Umbilical cord (tissue), 2 donors: ENCODE results near the gene LAG3. TPM values are rescaled to one million over a fixed set of nuclear protein-coding genes. Genes with fewer than 3 reads are reported as not detected.
A peak's percentile ranks its signal among the peaks of the same experiment; 100 is the strongest.

Experiments
- DNase-seq: peaks from one replicate; pipeline ENCODE4 v3.0.0-alpha.2; 2015; ENCODE audit warnings: low spot score
- total RNA-seq: library from RNA; depleted of rRNA; stranded (reverse); fragments of >200 nt; gene quantifications from one replicate; pipeline ENCODE4 v1.2.3, GENCODE V29; 2014; ENCODE audit warnings: low replicate concordance; ENCODE audit not compliant: insufficient read depth

LAG3 gene
- total RNA-seq, 1 donor from 2014 or later = 1.7 TPM

- DNase-seq = peak; percentile 100
These were observed 19.2 kb upstream of the LAG3 start, which contains the start of gene MLF2 for GRCh38 chr12:6752921-6753771. Gene MLF2, minus strand, starts transcription at chr12:6753141. Its CDS starts 807 bp downstream, at chr12:6752334.

- no peak for DNase-seq
These were observed 18.5 kb upstream of the LAG3 start for GRCh38 chr12:6753772-6754356.

- DNase-seq = no peak
These were observed 17.9 kb upstream of the LAG3 start for GRCh38 chr12:6754411-6754810.

- DNase-seq = no peak
These were observed 15.2 kb upstream of the LAG3 start for GRCh38 chr12:6757028-6757690.

DNA sequence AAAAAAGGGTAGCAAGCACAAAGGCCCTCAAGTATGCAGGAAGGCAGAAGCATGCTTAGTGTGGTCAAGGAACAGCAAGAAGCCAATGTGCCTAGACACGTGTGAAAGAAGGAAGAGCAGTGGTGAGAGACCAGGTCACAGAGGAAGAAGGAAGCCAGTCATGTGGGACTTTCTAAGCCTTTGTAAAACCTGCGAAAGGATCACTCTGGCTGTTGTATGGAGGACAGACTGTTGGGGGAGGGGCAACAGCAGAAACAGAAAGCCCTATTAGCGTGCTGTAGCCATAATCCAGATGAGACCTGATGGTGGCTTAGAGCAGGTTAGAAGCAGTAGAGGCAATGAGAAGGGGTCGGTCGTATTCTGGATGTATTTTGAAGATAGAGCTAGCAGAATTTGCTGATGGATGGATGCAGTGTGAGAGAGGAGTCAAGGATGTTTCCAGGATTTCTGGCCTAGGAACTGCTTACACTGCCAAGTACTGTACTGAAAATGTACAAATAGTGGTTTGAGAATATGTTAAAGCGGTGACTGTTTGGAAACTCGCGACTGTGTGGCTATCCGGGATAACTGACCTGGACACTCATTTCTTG lies 13.7 kb upstream of the LAG3 start:
- no peak for DNase-seq

DNA sequence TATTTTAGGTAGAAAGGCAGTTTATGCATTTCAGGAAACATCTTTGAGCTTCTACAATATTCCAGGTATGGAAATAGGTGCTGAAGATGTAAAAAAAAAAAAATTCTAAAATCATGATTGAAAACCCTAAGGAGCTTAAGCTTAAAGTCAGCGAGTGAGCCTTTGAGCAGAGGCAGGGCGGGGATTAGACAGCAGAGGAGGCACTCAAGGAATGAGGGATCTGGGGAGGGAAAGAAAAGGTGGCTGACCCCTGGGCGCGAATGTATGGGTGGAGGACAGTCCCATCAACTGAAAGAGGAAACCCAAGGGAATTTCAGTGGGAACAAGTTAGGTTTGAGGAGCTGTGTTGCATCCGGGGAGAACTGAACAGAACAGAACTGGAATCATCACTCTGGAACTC lies 12.6 kb upstream of the LAG3 start:
- no peak for DNase-seq

GRCh38 chr12:6763380-6763779 lies 8.9 kb upstream of the LAG3 start:
- no peak for DNase-seq

DNA sequence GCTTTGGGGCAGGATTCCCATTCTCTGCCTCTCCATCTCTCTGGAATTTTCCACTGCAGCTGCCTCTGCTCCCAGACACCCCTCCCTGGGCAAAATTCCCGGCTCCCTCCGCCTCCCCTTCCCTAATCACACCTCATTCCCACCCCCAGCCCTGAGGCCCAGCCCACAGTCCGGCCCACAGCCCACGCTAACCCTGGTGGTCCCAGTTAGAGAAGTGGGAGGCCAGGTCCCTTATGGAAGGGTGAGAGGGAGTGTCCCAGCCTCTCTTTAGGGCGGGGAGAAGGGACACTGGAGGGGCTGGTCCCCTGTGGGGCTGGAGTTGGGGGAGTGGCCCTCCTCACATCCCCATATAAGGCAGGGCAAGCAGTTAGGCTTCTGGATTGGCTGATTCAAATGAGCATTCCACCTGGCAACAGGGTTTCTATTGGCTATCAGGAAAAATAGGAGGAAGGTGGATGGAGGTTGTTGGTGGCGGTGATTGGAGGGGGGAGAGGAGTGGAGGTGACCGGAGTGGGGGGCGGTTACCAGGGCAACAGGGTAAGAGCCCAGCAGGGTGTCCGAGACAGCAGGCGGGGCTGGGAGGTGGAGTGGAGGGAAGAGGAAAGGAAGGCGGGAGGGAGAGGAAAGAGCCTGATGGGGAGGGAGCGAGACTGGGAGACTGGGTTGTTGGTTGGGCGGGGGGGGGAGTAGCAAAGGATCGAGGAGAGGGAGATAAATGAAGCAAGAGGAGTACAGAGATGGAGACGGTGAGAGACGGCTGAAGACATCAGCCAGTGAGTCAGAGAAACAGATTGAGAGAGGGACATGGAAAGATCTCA lies 8.1 kb upstream of the LAG3 start:
- DNase-seq = peak; percentile 100

DNA sequence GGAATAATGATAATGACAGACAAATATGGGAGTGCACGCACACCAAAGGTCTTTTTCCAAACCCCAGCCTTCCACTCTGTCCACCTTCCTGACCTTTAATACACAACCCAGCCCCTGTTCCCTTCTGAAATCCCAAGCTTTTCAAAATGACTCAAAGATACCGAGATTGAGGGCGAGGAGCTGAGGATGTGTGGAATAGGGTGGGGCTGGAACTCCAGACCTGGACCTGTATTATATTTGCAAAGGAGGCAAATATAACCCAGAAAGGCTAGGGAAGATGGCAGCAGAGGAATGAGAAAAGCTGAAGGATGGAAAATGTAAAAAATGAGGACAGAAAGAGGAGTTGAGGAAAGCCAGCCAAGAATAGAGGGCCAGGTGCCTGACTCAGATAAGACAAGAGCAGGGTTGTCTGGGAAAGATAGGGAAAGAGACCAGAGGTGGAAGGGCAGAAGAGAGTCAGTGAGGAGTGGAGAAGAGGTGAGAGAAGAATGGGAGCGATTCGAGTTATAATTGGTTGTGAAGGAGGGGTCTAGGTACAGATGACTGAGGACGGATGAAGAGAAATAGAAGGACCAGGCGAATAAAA lies 7.2 kb upstream of the LAG3 start:
- peak; percentile 61 for DNase-seq

- peak; percentile 96 for DNase-seq
These were observed 6.4 kb upstream of the LAG3 start, which contains the start of gene PTMS for GRCh38 chr12:6765634-6766581. Gene PTMS, plus strand, starts transcription at chr12:6766363. Its CDS starts 343 bp downstream, at chr12:6766706.

DNA sequence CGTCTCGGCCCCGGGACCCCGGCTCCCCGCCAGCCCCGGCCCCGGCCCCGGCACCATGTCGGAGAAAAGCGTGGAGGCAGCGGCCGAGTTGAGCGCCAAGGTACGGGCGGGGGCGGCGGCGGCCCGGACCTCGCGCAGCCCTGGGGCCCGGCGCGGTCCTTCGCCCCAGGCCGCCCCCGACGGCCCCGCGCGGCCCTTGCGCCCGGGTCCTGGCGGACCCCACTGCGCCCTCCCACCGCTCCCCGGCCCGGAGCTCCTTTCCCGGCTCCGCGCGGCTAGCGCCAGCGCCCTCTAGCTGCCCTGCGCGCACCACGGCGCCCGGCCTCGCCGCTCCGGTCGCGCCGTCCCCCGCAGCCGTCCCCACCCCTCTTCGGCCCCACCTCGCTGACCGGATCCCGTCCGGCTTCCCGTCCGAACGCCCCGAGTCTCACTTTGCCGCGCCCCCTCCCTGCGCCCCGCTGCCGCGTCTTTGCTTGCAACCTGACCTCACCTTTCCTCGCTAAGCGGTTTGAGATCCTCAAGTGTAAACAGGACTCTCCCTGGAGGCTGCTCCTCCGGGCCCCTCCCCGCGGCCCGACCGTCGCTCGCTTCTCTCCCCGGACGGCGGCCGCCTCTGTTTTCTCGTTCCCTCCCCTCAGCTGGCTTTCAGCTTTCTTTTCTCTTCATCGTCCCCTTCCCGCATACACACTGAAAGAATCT lies 5.5 kb upstream of the LAG3 start:
- peak; percentile 81 for DNase-seq

GRCh38 chr12:6767353-6768319 lies 4.7 kb upstream of the LAG3 start:
- DNase-seq = peak; percentile 32

DNA sequence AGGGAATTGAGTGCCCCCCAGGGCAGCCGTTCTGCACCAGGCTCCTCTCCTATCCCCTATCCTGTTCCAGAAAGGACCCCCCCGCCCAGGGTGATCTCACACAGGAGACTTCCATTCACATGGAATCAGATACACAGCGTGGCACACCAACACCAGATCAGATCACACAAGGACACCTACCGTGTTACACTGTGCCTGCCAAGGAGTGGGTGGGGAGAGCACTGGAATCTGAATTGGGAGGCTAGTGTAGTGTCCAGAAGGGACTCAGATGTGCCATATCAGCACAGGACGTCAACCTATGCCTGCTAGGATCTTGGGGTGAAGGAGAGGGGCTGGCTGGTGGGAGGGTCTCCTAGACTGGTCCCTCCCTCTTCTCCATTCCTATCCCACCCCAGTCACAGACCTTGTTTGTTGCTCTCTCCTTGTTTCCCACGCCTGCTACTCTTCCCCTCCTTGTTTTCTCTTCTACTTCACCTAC lies 3.8 kb upstream of the LAG3 start:
- peak; percentile 29 for DNase-seq

- peak; percentile 88 for DNase-seq
These were observed 3.3 kb upstream of the LAG3 start for GRCh38 chr12:6768990-6769389.

DNA sequence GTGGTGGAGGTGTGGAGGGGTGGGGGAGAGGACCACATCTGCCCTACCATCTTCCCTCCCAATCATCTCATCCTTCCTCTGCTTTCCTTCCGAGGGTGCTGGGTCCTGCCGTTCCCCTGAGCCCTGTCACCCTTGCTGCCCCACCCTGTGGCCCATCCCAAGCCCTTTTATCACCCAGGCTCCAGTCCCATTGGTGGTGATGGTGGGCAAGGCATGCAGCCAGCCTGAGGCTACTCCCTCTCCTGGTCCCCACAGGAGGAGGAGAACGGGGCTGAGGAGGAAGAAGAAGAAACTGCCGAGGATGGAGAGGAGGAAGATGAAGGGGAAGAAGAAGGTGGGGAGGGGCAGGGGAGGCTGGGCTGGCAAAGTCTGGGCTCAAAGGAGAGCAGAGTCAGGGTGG lies 2.7 kb upstream of the LAG3 start:
- DNase-seq = no peak

DNA sequence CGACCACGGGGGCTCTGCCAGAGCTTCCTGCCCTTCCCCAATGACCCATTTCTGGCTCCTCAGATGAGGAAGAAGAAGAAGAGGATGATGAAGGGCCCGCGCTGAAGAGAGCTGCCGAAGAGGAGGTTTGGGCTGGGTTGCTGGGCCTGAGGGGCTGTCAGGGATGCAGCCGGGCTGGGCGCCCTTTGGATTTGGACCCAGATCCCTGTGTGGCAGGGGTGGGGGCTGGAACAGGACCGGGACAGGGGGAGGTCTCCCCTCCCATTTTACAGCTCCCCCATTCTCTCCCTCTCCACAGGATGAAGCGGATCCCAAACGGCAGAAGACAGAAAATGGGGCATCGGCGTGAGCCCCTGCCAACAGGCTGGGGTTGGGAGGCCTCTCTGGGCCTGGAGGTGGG lies 2.2 kb upstream of the LAG3 start:
- no peak for DNase-seq

GRCh38 chr12:6770600-6770999 lies 1.7 kb upstream of the LAG3 start:
- no peak for DNase-seq

GRCh38 chr12:6771091-6771495 lies 1.2 kb upstream of the LAG3 start:
- DNase-seq = peak; percentile 47
